PC-9 (cell line): ENCODE results near the gene EPHX1.

ENCODE experiments used
- EZH2 ChIP-seq: fragments of 200-600 bp; sonication (generic); IDR thresholded peaks from 2 replicates; pipeline ENCODE4 v1.8.0; 2017; ENCODE audit warnings: antibody characterized with exemption, low read depth
- TF ChIP-seq, protein P1 (sequence below): fragments of 200-600 bp; sonication (generic); conservative IDR thresholded peaks from 2 replicates; pipeline ENCODE4 v1.6.1; 2017; ENCODE audit warnings: mixed run types, antibody characterized with exemption, mild to moderate bottlenecking, moderate library complexity

DNA sequence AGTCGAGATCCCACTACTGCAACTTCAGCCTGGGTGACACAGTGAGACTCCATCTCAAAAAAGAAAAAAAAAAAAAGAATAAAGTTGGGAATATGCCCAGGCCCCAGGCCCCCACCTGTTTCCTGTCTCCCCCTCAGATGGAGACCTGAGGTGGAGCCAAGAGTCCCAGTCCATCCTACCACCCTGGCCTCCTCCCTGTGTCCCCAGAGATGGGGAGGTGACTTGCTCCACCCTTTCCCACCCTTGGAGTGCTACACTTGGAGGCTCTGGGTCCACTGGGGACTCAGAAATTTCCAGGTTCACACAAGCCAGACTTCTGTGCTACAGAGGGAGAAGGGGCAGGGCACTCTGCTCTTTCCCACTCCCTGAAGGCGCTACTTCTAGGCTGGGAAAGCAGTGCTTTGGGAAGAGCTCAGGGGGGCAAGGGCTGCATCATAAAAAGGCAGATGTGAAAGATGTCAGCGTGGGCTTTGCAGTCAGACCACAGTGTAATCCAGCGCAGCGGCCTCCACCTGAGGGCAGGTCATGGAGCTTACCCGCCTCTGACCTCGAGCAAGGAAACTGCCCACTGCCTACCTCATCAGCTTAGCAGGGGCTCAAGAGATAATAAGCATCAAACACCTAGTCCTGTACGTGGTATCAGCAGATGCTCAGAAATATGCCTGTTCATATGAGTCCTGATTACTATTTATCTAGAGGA lies 58.9 kb downstream of the EPHX1 start:
- no peak for TF ChIP-seq EZH2
- TF ChIP-seq, protein P1, sequence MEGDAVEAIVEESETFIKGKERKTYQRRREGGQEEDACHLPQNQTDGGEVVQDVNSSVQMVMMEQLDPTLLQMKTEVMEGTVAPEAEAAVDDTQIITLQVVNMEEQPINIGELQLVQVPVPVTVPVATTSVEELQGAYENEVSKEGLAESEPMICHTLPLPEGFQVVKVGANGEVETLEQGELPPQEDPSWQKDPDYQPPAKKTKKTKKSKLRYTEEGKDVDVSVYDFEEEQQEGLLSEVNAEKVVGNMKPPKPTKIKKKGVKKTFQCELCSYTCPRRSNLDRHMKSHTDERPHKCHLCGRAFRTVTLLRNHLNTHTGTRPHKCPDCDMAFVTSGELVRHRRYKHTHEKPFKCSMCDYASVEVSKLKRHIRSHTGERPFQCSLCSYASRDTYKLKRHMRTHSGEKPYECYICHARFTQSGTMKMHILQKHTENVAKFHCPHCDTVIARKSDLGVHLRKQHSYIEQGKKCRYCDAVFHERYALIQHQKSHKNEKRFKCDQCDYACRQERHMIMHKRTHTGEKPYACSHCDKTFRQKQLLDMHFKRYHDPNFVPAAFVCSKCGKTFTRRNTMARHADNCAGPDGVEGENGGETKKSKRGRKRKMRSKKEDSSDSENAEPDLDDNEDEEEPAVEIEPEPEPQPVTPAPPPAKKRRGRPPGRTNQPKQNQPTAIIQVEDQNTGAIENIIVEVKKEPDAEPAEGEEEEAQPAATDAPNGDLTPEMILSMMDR = no peak
